Uterus (tissue), 4 donors: Measurements from ENCODE around the gene PLXNA2. TPM values are rescaled to one million over a fixed set of nuclear protein-coding genes. Genes with fewer than 3 reads are reported as not detected.
A peak's percentile ranks its signal among the peaks of the same experiment; 100 is the strongest.

Source experiments
- DNase-seq, 2 donors: peaks; one replicate each; pipeline ENCODE4 v3.0.0-alpha.2; 2019 to 2020
- H3K27ac ChIP-seq, 2 donors: fragments of 200-600 bp; sonication (generic); 1 replicate in 1 of 2; 2 replicates in 1 of 2; pipeline ENCODE4 v1.5.1; 2016 to 2018
- H3K27me3 ChIP-seq, 2 donors: fragments of 200-600 bp; sonication (generic); one replicate each; pipeline ENCODE4 v1.5.1; 2018 to 2019; ENCODE audit warnings: control low read depth in 1 of 2
- H3K36me3 ChIP-seq, 2 donors: fragments of 200-600 bp; sonication (generic); one replicate each; pipeline ENCODE4 v1.5.1; 2019; ENCODE audit warnings: control low read depth in 1 of 2
- H3K4me1 ChIP-seq, 2 donors: fragments of 200-600 bp; sonication (generic); one replicate each; pipeline ENCODE4 v1.5.1; 2018 to 2019; ENCODE audit warnings: control low read depth in 1 of 2
- H3K4me3 ChIP-seq, 2 donors: fragments of 200-600 bp; sonication (generic); 1 replicate in 1 of 2; 2 replicates in 1 of 2; pipeline ENCODE4 v1.5.1; 2018 to 2019; ENCODE audit warnings: mild to moderate bottlenecking in 1 of 2
- H3K9me3 ChIP-seq, 2 donors: fragments of 200-600 bp; sonication (generic); one replicate each; pipeline ENCODE4 v1.5.1; 2019; ENCODE audit warnings: control low read depth in 1 of 2
- POLR2A ChIP-seq, 2 donors: fragments of 450-650 bp; IDR thresholded peaks; one replicate each; pipeline ENCODE4 v1.6.1; 2016; ENCODE audit warnings: antibody characterized with exemption in 2 of 2, mild to moderate bottlenecking in 1 of 2, moderate library complexity in 1 of 2
- intact Hi-C: fragments of 100-400 bp; cut with DNase I; formaldehyde crosslinking; loops from one replicate; pipeline ENCODE4 v1.15.1; 2023; ENCODE audit warnings: low total_unique reads
- total RNA-seq, 4 donors: library from RNA; depleted of rRNA in 3 of 4; stranded (reverse); fragments of >200 nt in 3 of 4; gene quantifications; one replicate each; pipeline versions ENCODE4 v1.1.0 to v1.2.4, GENCODE V29; 2014 to 2023
- TF ChIP-seq, protein P1 (sequence below), 4 experiments: fragments of 200-600 bp in 2 of 4; fragments of 450-650 bp in 2 of 4; sonication (generic) in 2 of 4; IDR thresholded peaks; one replicate each; pipeline ENCODE4 v1.5.1; 2016 to 2019; ENCODE audit warnings: antibody characterized with exemption in 4 of 4, mild to moderate bottlenecking in 2 of 4, moderate library complexity in 1 of 4
- donor health status: DM: yes; HTN: yes; CAD: no.

Gene PLXNA2
- total RNA-seq, 4 donors from 2014 or later, result 5.4 to 94.5 (median 9.5) TPM

DNA sequence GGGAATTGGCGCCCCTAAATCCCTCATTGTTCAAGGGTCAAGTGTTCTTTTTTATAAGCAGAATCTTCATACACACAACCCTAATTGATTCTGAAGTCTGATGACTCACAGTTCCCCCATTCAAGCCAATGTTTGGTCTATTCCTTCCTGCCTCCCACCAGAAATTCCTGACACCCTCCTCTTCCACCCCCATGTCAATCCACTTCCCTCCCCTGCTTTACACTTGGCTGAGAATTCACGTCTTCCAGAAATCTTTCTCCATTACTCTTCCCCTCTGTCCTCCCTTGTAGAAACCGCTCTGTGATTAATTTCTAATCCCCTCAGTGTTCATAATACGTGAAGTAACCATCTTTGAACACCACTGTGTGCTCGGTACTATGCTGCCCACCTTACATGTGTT, 257.0 kb downstream of the PLXNA2 start:
- H3K4me3 ChIP-seq, result no peak overlapping the region
- no peaks in the 10 kb centered on the region for H3K9me3 ChIP-seq
- H3K27me3 ChIP-seq, result no peaks in the 10 kb centered on the region
- no peak for DNase-seq
- no peak overlapping the region for H3K27ac ChIP-seq
- intact Hi-C loops, result no loop called here
- TF ChIP-seq, protein P1, sequence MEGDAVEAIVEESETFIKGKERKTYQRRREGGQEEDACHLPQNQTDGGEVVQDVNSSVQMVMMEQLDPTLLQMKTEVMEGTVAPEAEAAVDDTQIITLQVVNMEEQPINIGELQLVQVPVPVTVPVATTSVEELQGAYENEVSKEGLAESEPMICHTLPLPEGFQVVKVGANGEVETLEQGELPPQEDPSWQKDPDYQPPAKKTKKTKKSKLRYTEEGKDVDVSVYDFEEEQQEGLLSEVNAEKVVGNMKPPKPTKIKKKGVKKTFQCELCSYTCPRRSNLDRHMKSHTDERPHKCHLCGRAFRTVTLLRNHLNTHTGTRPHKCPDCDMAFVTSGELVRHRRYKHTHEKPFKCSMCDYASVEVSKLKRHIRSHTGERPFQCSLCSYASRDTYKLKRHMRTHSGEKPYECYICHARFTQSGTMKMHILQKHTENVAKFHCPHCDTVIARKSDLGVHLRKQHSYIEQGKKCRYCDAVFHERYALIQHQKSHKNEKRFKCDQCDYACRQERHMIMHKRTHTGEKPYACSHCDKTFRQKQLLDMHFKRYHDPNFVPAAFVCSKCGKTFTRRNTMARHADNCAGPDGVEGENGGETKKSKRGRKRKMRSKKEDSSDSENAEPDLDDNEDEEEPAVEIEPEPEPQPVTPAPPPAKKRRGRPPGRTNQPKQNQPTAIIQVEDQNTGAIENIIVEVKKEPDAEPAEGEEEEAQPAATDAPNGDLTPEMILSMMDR (IDR thresholded peaks at IDR 0.05), result no peak
- TF ChIP-seq POLR2A (IDR thresholded peaks at IDR 0.05), result no peak
- no peaks in the 10 kb centered on the region for H3K36me3 ChIP-seq
- no peaks in the 10 kb centered on the region for H3K4me1 ChIP-seq

GRCh38 chr1:207985996-207986395, 258.2 kb downstream of the PLXNA2 start:
- Histone ChIP-seq H3K9me3 (no peaks in the 10 kb centered on the region), H3K27ac (no peak overlapping the region), H3K36me3 (no peaks in the 10 kb centered on the region), H3K4me3 (no peak overlapping the region), H3K4me1 (no peaks in the 10 kb centered on the region), H3K27me3 (no peaks in the 10 kb centered on the region)
- no peak for TF ChIP-seq POLR2A (IDR thresholded peaks at IDR 0.05)
- TF ChIP-seq, protein P1 (IDR thresholded peaks at IDR 0.05), result no peak
- intact Hi-C loops, result no loop called here
- no peak for DNase-seq

DNA sequence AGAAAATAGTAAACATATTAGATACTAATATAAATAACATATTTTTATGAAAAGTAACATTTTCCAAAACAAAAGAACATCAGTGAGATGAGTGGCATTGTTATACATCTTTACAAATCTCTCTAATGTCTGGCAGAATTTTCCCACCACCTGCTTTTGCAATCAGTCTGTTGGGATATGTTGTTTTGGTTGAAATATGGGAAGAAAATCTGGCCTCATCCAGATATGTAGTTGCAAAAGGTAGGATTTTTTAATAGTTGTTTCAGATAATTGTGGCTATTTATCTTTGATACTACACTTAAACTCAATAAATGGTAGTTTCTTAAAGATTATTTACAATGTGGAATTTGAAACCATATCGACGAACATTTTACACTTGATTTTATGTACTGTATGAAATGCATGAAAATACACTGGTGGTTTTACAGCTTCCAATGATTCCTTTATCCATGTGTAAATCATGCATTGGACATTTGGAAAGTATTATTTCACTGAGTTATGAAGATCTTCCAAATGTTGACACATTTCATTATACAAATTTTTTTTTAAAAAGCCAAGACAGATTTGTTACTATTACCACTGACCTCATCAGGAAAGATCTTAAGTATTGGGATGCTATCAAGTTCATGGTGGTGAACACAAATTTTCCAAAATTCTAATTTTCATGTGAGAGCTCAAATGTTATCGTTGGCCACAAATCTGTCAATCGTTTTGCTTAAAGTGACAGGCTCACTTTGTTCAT, 259.2 kb downstream of the PLXNA2 start:
- intact Hi-C loops, result no loop called here
- Histone ChIP-seq H3K27me3 (no peaks in the 10 kb centered on the region), H3K36me3 (no peaks in the 10 kb centered on the region), H3K27ac (no peak overlapping the region), H3K4me3 (no peak overlapping the region), H3K9me3 (no peaks in the 10 kb centered on the region), H3K4me1 (no peaks in the 10 kb centered on the region)
- no peak for DNase-seq
- TF ChIP-seq POLR2A (IDR thresholded peaks at IDR 0.05), result no peak
- TF ChIP-seq, protein P1 (IDR thresholded peaks at IDR 0.05), result no peak

DNA sequence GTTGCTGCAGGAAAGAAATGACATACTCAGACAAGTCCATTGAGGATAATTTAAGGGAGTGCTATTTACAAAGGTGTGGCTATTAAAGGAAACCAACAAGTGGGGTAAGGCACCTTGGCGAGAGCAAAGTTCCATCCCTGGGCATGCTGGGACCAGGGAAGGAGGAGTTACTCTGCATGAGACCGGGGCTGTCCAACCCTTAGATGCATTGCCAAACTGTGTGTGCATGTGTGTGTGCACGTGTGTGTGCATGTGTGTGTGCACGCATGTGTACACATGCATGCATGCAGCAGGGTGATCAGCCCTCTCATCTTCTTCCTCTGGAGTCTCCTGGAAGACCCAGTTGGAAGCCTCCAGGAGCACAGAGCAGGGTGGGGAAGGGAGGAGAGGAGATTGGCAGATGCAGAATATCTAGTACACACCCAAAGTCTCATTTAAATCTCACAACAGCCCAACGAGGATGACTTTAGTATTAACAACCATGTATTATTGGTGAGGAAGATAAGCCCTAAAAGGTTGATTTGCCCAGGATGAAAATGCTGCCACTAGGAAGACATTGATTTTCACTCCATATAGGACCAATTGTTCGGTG, 261.0 kb downstream of the PLXNA2 start:
- H3K4me1 ChIP-seq, result no peaks in the 10 kb centered on the region
- DNase-seq, result no peak
- H3K27ac ChIP-seq, result no peak overlapping the region
- no peaks in the 10 kb centered on the region for H3K9me3 ChIP-seq
- no peaks in the 10 kb centered on the region for H3K36me3 ChIP-seq
- no peaks in the 10 kb centered on the region for H3K27me3 ChIP-seq
- no peak overlapping the region for H3K4me3 ChIP-seq
- intact Hi-C loops, result no loop called here
- TF ChIP-seq, protein P1 (IDR thresholded peaks at IDR 0.05), result no peak
- TF ChIP-seq POLR2A (IDR thresholded peaks at IDR 0.05), result no peak

GRCh38 chr1:207981976-207982375, 262.2 kb downstream of the PLXNA2 start:
- intact Hi-C loops, result no loop called here
- no peaks in the 10 kb centered on the region for H3K27me3 ChIP-seq
- DNase-seq, result no peak
- no peak for TF ChIP-seq POLR2A (IDR thresholded peaks at IDR 0.05)
- TF ChIP-seq, protein P1 (IDR thresholded peaks at IDR 0.05), result peak in 2 of 4 experiments; percentile 4 to 20
- H3K4me3 ChIP-seq, result no peak overlapping the region
- H3K36me3 ChIP-seq, result no peaks in the 10 kb centered on the region
- no peaks in the 10 kb centered on the region for H3K9me3 ChIP-seq
- H3K27ac ChIP-seq, result no peak overlapping the region
- no peaks in the 10 kb centered on the region for H3K4me1 ChIP-seq
